ENCODE data around the gene RAB32.
"Not testable (repeated sequence)": the region's sequence is repeated elsewhere in the genome, so short reads cannot be mapped to it uniquely, and the experiment has no call there.

The RAB32 gene

DNA sequence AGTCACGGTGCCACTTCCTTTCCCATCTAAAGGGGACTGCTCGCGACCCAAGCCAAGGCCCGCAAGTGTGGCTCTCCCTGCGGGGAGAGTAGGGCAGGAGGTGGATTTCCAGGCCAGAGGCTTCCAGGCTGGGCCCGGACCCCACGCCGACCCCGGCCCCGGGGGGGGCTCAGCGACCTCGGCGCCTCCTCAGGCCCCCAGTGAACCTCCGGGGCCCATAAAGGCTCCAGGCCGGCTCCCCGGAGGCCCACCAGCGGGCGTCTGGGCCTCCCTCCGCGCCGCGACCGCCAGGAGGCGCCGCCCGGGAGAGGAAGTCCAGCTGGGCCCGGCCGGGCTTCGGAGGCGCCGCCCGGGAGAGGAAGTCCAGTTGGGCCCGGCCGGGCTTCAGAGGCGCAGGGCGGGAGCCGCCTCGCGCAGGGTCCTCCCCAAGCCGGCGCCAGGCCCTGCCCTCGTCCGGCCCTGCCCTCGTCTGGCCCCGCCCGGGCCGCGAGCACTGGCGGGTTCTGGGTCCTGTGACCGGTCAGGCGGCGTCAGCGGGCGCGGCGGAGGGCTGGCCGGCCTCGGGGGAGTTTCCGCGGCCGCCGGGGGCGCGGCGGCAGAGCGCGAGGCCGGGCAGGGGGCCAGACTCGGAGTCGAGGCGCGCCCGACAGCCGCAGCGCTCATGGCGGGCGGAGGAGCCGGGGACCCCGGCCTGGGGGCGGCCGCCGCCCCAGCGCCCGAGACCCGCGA lies at the start of gene RAB32:
Gene RAB32, plus strand, starts transcription at position 623 of the 729 bp plus-strand sequence. Its CDS starts 39 bp downstream, at position 662.
- DNase-seq = peak; percentile 67 to 97 (median 81)
- intact Hi-C loops (cut with DNase I) = loop anchor here (2.0 to 5.0 kb wide), 2 partner anchors 157 to 581 kb away; partner anchors contain the start of gene SHPRH

DNA sequence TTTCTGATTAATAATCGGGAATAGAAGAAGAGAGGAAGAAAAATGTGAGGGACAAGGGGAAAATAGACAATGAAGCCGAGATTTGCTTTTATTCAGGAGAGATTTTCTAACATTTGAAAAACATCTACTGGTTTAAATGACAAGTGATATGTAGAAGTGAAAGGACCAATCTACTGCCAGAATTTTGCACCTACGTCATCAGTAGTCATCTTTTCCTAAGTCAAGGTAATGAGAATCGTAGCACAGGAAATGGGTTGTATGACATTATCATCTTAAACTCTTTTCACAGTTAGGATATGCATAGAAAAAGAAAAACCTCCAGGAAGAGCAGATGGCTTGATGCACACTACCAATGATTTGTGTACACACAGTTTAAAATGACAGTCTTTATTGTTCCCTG lies 45.3 kb upstream of the RAB32 start:
- DNase-seq = no peak
- intact Hi-C loops (cut with DNase I) = no loop called here

DNA sequence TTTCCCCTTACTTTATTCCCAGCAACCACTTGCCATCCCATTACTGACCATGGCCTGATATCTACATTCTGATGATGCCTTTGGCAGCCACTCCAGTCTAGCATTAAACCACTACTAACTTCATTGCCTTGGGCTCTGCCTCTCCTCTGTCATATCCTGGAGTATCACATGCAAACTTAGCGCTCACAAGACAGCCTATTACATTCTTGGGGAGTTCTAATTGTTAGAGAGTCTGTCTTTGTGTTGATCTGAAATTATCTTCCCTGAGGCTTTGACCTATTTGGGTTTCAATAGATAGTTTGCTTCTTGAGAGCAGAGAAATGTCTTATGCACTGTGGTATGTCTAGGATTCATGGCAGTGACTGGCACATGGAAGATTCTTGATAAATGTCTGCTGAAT lies 40.5 kb upstream of the RAB32 start:
- intact Hi-C loops (cut with DNase I) = no loop called here
- no peak for DNase-seq

DNA sequence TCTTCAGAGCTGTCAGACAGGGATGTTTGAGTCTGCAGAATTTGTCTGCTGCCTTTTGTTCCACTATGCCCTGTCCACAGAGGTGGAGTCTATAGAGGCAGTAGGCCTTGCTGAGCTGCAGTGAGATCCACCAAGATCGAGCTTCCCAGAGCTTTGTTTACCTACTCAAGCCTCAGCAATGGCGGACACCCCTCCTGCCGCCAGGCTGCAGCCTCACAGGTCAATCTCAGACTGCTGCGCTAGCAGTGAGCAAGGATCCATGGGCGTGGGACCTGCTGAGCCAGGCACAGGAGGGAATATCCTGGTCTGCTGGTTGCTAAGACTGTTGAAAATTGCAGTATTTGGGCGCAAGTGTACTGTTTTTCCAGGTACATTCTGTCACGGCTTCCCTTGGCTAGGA lies 28.4 kb upstream of the RAB32 start:
- intact Hi-C loops (cut with DNase I) = no loop called here
- DNase-seq = no peak

DNA sequence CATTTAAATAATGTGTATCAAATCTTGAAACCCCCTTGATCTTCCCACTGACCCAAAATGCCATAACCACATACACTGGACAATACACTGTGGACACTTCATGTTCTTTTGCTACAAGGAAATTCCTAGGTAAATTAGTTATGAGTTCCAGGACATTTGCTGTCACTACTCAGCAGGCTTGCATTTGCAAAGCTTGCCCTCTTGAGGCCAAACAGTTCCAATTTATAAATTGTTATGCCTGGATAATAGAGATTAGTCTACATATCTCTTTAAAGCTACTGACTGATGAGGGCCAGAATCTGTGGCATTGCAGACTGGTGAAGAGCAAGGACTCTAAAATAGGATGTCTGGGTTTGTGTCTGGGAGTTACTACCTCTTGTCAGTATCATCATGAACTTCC lies 17.4 kb upstream of the RAB32 start:
- DNase-seq = no peak
- intact Hi-C loops (cut with DNase I) = no loop called here

DNA sequence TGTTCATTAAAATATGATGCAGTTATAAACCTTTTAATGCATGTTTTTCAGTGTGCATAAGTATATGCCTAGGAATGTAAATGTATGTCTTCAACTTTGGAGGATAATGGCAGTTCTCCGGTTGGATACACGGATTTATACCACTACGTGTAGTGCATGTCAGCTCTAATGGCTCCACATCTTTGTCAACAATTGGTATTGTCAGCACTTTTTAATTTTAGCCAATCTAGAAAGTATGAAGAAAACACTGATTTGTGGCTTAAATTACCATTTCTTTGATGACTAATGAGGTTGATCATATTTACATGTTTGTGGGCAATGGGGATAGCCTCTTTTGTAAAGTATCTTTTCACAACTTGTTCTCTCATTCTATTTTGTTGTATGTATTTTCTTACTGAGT lies 10.9 kb upstream of the RAB32 start:
- no peak for DNase-seq

DNA sequence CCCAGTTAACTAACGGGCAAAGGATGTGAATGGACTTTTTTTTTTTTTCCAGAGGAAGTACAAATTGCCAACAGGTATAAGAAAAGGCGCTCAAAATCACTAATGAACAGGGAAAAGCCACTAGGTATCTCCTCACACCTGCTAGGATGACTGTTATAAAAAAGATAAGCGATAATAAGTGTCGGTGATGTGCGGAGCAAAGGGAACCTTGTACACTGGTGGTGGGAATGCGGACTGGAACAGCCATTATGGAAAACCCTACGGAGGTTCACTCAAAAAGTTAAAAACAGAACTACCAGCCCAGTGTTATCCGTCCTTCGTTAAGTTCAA lies 787 bp upstream of the RAB32 start:
- no peak for DNase-seq
- intact Hi-C loops (cut with DNase I) = loop anchor here (2.0 to 5.0 kb wide), 2 partner anchors 158 to 581 kb away; partner anchors contain the start of gene SHPRH

More for the DNA sequence above, 10.9 kb upstream of the RAB32 start:
- intact Hi-C loops (cut with DNase I) = no loop called here

DNA sequence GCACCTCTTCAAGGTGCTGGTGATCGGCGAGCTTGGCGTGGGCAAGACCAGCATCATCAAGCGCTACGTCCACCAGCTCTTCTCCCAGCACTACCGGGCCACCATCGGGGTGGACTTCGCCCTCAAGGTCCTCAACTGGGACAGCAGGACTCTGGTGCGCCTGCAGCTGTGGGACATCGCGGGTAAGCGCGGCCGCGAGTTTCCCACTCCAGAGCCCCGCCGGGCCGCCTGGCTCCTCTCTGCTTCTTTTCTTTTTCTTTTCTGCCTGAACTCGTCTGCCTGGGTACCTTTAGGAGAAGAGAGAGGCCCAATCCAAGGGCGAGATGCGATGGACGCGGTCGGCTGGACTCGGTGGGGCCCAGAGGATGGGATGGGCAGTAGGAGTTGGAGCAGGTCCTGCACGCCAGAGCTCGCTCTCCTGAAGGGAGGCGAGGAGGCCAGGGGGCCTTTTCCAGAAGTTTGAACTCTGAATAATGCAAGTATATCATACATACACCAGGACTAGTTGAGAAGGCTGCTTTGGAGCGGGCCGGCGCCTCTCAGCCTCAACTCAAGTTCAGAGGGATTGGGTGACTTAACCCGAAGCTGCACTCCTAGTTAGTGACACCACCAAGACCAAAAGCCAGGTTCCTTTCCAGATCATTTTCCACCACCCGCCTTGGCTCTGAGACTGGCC lies 445 bp downstream of the RAB32 start:
- peak; percentile 9 to 86 (median 32) for DNase-seq
- intact Hi-C loops (cut with DNase I) = loop anchor here (2.0 to 5.0 kb wide), 2 partner anchors 157 to 582 kb away; partner anchors contain the start of gene SHPRH

DNA sequence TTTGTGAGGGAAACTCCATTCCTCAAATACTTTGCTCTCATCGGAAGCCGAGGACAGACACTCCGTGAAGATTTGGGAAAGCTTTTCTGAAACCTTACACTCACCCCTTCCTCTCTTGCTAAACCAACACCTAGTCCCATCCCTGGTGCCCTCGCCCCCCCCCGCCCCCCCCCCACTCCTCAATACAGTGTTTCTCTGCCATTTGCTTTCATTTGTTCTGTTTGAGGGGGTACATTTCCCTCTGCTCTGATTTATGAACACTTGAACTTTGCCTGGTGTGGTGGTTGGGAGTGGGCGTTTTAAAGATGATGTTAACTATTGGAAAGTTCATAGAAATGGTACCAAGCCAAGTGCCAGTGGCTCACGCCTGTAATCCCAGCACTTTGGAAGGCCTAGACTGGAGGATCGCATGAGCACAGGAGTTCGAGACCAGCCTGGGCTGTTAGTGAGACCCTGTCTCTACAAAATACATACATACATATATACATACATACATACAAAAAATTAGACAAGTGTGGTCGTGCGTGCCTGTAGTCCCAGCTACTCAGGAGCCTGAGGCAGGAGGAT lies 1.1 kb downstream of the RAB32 start:
- intact Hi-C loops (cut with DNase I) = loop anchor here (5.0 kb wide), 1 partner anchor 582 kb away; the partner anchor contains the start of gene SHPRH

DNA sequence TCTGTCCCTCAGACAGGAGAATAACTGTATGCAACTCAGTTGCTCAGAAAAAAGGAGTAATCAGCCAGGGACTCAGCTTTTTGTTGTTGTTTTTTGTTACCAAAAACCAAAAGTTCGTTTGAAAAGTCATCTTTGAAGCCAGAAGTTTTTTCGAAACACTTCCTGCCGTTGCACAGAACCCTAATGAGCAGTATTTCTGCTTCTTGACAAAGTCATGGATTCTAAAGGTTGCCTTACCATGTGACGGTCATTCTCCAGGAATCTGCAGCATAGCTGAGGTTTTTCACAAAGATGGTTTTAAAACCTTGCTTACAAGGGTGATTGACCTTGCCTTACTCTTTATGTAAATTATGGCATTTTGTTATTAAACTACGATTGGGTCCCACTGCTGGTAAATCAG lies 1.9 kb downstream of the RAB32 start:
- intact Hi-C loops (cut with DNase I) = no loop called here
- DNase-seq = no peak

More for the DNA sequence above, 1.1 kb downstream of the RAB32 start:
- DNase-seq = no peak

DNA sequence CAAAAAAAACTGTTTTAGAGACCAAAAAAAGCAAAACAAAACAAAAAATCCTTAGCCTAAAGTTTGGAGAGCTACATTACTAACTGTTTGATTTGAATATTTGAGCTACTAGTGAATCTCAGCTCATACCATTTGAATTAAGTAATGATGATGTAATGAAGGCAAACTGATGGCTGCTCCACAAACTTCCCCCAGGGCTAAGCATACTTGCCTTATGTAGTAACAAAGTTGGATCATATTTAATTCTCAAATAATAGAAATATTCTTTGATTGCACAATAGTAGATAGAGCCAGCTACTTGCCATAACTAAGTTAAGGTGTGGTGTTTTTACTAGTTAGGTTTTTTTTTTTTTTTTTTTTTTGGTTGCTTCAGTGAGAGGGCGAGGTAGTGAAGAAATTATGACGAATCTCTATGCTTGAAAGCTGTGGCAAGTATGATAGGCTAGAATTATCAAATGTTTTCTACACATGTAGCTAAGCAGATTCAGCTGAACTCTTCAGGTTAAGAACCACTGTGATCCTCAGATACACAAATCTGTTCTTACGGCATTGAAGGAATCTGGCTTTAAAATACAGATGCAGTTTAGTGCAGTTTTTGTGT lies 2.9 kb downstream of the RAB32 start:
- intact Hi-C loops (cut with DNase I) = no loop called here

DNA sequence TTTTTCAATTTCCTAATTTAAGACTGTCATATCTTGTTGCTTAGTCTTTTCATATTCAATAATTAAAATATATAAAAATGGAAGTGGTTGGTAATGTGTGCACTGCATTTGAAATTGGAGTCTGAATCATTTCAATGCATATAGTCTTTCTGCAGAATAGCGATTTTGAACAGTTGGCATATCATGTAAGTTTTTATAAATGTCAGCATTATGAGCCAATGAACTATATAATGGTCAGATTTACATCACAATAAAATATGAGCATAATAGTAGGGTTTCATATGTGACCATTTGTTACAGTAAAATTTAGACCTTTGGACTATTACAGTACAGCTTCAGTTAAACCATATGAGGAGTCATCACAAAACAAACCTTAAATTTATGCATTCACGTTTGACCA lies 4.3 kb downstream of the RAB32 start:
- DNase-seq = no peak
- intact Hi-C loops (cut with DNase I) = no loop called here

More for the DNA sequence above, 2.9 kb downstream of the RAB32 start:
- no peak for DNase-seq

DNA sequence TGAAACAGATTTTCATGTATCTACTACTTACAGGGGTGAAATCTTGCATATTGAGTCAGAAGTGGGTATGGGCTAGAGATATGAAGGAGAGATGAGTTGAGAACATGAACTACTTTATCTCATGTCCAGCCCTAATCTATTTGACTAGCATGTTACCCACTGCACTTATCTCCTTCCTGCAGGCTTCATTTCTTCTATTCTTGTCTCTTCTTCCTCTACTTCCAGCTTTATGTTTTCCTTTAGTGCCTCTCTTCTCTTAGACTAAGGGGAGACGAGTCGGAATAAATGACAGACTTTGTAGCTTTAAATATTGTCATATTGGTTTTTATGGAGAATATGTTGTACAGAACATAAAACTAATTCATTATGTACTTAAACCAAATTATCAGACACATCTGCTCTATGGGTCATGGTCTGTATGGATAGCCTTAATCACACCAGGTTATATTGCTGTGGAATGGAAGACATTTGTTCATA lies 5.3 kb downstream of the RAB32 start:
- intact Hi-C loops (cut with DNase I) = no loop called here
- no peak for DNase-seq

DNA sequence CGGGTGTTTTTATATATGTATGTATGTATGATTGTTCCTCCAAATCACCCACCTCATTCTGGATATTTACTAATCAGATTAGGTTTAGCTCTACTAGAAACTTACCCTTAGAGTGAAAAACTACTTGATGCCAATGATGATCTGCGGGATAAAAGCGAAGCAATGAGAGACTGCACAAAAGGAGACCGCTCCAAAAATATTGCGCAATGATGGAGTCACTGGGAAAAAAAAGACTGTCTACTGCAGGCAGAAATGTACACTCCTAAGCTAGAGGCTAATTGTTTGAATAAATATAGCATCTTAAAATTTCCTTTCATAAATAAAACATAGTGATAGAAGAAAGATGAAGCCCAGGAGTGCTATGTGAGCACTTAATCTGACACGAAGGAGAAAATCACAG lies 7.3 kb downstream of the RAB32 start:
- intact Hi-C loops (cut with DNase I) = no loop called here
- no peak for DNase-seq

DNA sequence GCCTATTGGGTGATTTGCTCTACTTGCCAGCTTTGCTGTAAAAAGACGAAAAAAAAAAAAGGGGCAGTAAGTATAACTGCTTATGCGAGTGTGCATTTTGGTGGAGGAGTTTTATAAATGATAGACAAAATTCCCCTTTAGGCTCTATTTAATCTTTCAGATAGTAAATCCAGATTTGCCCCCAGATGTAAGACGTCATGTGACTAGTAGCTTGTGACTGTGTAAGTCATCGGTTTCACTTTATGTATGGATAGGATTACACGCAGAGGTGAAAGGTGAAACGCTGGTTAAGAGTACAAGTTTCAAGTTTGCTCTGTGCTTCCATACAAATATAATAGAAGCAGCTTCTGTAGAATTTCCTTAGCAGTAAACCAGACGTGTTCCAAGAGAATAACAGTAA lies 7.9 kb downstream of the RAB32 start:
- intact Hi-C loops (cut with DNase I) = no loop called here

DNA sequence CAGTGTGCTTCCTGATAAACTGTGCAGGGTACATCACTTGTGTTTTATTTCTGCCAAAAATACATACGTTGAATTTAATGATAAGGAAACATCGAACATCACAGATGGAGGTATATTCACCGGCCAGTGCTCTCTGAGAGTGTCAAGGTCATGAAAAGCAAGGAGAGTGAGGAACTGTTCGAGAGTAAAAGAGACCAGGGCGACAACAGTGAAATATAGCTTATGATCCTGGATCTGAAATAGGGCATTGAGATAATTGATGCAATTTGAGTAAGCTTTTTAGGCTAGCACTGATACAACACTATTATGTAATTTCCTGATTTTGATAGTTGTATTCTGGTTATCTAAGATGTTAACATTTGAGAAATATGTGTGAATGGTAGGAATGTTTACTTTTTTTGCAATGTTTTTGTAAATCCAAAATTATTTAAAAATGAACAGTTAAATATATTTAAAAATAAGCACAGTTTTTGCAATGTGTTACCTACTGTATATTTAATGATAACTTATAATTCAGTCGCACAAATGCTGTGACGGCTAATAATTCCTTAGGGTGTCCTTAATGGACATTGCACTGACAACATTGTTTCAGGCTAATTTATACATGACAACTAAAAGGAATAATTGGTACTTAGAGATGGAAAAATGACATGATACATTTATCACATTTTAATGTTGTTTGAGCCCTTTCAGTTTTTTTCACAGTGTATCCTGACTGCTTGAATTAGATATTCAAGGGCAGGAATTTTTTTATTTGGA lies 9.9 kb downstream of the RAB32 start:
- intact Hi-C loops (cut with DNase I) = no loop called here
- no peak for DNase-seq

More for the DNA sequence above, 7.9 kb downstream of the RAB32 start:
- no peak for DNase-seq

DNA sequence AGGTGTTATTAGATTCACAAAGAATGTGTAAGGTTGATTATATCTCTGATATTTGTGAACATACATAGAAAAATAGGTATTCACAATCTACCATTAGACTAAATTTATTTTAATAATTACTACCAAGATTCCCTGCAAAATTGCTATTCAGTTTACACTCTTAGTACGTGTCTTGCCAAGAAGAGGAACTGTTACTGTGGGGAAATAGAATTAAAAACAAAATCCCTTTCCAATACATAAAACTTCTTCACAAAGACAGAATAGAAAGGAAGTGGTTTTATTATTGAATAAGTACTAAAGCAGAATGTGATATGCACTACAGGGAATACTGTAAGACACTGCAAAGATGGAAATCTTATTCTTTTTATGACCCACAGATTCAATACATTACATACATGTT lies 17.0 kb downstream of the RAB32 start:
- intact Hi-C loops (cut with DNase I) = no loop called here
- DNase-seq = no peak

DNA sequence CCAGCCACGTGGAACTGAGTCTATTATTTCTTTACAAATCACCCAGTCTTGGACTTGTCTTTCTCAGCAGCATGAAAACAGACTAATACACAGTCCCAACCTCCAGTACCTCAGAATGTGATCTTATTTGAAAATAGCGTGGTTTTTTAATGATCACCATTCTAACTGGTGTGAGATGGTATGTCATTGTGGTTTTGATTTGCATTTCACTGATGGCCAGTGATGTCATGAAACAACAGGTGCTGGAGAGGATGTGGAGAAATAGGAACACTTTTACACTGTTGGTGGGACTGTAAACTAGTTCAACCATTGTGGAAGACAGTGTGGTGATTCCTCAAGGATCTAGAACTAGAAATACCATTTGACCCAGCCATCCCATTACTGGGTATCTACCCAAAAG lies 23.0 kb downstream of the RAB32 start:
- DNase-seq; intact Hi-C loops (cut with DNase I): not testable (repeated sequence)

DNA sequence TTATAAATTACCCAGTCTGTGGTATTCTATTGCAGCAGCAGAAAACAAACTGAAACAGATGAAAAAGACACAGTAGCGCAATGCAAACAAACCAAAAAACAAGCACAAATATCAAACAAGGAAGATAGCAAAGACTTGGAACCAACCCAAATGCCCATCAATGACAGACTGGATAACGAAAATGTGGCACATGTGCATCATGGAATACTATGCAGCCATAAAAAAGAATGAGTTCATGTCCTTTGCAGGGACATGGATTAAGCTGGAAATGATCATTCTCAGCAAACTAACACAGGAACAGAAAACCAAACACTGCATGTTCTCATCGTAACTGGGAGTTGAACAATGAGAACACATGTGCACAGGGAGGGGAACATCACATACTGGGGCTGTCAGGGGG lies 25.0 kb downstream of the RAB32 start:
- DNase-seq; intact Hi-C loops (cut with DNase I): not testable (repeated sequence)

DNA sequence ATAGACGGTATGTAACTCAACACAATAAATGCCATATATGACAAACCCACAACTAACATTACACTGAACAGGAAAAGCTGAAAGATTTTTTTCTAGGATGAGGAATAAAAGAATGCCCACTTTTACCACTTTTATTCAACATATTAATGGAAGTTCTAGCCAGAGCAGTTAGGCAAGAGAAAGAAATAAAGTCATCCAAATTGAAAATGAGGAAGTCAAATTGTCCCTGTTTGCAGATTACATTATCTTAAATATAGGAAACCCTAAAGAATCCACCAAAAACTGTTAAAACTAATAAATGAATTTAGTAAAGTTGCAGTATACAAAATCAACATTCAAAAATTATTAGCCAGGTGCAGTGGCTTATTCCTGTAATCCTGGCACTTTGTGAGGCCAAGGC lies 30.6 kb downstream of the RAB32 start:
- intact Hi-C loops (cut with DNase I) = no loop called here
- no peak for DNase-seq
